SH-SY5Y (cell line): ENCODE results near the gene FZD7.

Experiments used
- GATA2 ChIP-seq: IDR thresholded peaks from 2 replicates; pipeline ENCODE4 v1.6.1; 2011; ENCODE audit warnings: mild to moderate bottlenecking, low read depth, low read length
- GATA3 ChIP-seq: IDR thresholded peaks from 2 replicates; pipeline ENCODE4 v1.6.1; 2011; ENCODE audit warnings: low read depth, mild to moderate bottlenecking, low read length, moderate library complexity

DNA sequence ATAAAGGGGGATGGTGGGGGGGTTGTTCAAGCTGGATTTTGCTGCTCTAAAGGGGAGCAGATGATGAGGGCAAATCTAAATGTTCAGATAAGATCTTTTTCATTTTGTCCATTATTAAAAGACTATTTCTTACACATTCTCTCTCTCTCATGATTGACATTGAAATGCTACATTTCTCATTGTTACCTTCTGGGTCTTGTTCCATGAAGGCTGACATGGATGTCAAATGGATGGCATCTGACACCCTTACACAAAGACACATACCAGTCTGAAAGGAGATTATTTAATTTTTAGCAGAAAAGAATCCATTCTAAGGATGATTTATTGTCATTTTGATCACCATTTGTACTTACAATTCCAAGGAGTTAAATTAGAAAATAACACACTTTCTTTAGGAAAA lies 11.1 kb downstream of the FZD7 start:
- TF ChIP-seq GATA2 (no peak), GATA3 (no peak)
